ENCODE results near the gene MOV10. TPM values are rescaled to one million over a fixed set of nuclear protein-coding genes. Genes with fewer than 3 reads are reported as not detected.

The MOV10 gene
- total RNA-seq, 5 donors from 2014 or later (not counting 1 experiment from before 2014, with no cell fraction given), result 71.0 to 103 (median 86.1) TPM

DNA sequence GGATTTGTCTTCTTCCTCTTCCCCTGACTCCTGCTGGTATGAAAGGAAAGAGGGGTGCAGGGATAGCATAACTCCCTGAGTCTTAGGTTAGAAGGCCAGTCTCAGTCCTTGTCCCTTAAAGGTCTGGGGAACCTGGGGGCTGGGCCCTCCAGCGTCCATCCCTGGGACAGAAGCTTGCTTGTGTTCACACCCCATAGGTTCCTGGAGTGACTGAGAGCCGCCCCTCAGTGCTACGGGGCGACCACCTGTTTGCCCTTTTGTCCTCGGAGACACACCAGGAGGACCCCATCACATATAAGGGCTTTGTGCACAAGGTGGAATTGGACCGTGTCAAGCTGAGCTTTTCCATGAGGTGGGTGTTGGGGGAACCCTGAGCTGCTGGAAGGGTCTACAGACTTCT lies 19.4 kb downstream of the MOV10 start:
- WGBS (ENCODE audit: insufficient coverage), result 90% methylated on average over 5 of the region's 6 CpGs
- no peaks in the 10 kb centered on the region for H3K4me1 ChIP-seq (ENCODE audit: control insufficient read depth in 1 of 2, extremely low read depth in 1 of 2, insufficient read depth in 2 of 2, low read length in 2 of 2)
- no peak overlapping the region for H3K4me3 Mint-ChIP-seq
- DNase-seq (no peak), ATAC-seq (replicated peaks in 1 of 4) (no peak)
- no peak overlapping the region for H3K27ac Mint-ChIP-seq
- H3K27me3 ChIP-seq (replicated peaks in 1 of 2; ENCODE audit: control insufficient read depth in 2 of 2, extremely low read depth in 1 of 2, insufficient read depth in 2 of 2, low read length in 1 of 2), result no peaks in the 10 kb centered on the region
- no peaks in the 10 kb centered on the region for H3K9me3 Mint-ChIP-seq
- ChIA-PET CTCF (interaction anchor here in 1 of 2 donors (0.6 to 0.7 kb wide), 2 partner anchors 1255 to 1476 kb away, joined by 3 to 7 read pairs; no protein-coding TSS in a partner anchor), POLR2A (interaction anchor here (0.6 kb wide), 2 partner anchors 89 to 247 kb away, joined by 7 to 8 read pairs; no protein-coding TSS in a partner anchor)
- H3K4me1 Mint-ChIP-seq, result peaks cover 0 to 3% (median 1%) of the 10 kb centered on the region in 3 donors
- no peak overlapping the region for H3K27ac ChIP-seq (ENCODE audit: low read length)
- H3K27me3 Mint-ChIP-seq, result no peaks in the 10 kb centered on the region
- no peaks in the 10 kb centered on the region for H3K9me3 ChIP-seq
- H3K36me3 Mint-ChIP-seq, result peaks cover 44% of the 10 kb centered on the region
- peaks cover 5 to 79% of the 10 kb centered on the region in 2 donors for H3K36me3 ChIP-seq (ENCODE audit: control insufficient read depth in 2 of 2, extremely low read depth in 1 of 2, insufficient read depth in 1 of 2, low read length in 1 of 2)
- H3K4me3 ChIP-seq (ENCODE audit: control insufficient read depth in 1 of 2, extremely low read depth in 1 of 2, low read length in 1 of 2), result no peak overlapping the region

DNA sequence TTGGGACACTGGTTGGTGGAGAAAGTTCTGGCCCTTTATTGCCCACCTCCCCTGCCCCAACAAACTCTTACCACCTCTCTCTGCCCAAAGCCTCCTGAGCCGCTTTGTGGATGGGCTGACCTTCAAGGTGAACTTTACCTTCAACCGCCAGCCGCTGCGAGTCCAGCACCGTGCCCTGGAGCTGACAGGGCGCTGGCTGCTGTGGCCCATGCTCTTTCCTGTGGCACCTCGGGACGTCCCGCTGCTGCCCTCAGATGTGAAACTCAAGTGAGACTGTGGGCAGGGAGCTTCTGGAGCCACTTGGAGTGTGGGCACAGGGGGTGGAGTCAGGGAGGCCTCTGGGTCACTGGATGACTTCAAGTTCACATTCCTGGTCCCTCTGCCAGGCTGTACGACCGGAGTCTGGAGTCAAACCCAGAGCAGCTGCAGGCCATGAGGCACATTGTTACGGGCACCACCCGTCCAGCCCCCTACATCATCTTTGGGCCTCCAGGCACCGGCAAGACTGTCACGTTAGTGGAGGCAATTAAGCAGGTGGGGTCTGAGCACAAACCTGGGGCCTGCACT lies 20.0 kb downstream of the MOV10 start:
- ChIA-PET POLR2A (interaction anchor here in 1 of 2 donors (0.6 kb wide), 1 partner anchor 89 kb away, joined by 8 read pairs; no protein-coding TSS in a partner anchor), CTCF (no interaction called here)
- Histone ChIP-seq H3K9me3 (no peaks in the 10 kb centered on the region), H3K36me3 (ENCODE audit: control insufficient read depth in 2 of 2, extremely low read depth in 1 of 2, insufficient read depth in 1 of 2, low read length in 1 of 2) (peaks cover 6 to 76% of the 10 kb centered on the region in 2 donors), H3K4me3 (ENCODE audit: control insufficient read depth in 1 of 2, extremely low read depth in 1 of 2, low read length in 1 of 2) (no peak overlapping the region), H3K27ac (ENCODE audit: low read length) (no peak overlapping the region), H3K27me3 (replicated peaks in 1 of 2; ENCODE audit: control insufficient read depth in 2 of 2, extremely low read depth in 1 of 2, insufficient read depth in 2 of 2, low read length in 1 of 2) (no peaks in the 10 kb centered on the region), H3K4me1 (ENCODE audit: control insufficient read depth in 1 of 2, extremely low read depth in 1 of 2, insufficient read depth in 2 of 2, low read length in 2 of 2) (no peaks in the 10 kb centered on the region)
- Mint-ChIP-seq H3K36me3 (peaks cover 45% of the 10 kb centered on the region), H3K9me3 (no peaks in the 10 kb centered on the region), H3K4me1 (peaks cover 1 to 6% (median 2%) of the 10 kb centered on the region in 3 donors), H3K27ac (no peak overlapping the region), H3K27me3 (no peaks in the 10 kb centered on the region), H3K4me3 (no peak overlapping the region)
- DNase-seq, result no peak
- WGBS (ENCODE audit: insufficient coverage), result 94% methylated on average over 12 of the region's 15 CpGs
- no peak for ATAC-seq (replicated peaks in 1 of 4)

DNA sequence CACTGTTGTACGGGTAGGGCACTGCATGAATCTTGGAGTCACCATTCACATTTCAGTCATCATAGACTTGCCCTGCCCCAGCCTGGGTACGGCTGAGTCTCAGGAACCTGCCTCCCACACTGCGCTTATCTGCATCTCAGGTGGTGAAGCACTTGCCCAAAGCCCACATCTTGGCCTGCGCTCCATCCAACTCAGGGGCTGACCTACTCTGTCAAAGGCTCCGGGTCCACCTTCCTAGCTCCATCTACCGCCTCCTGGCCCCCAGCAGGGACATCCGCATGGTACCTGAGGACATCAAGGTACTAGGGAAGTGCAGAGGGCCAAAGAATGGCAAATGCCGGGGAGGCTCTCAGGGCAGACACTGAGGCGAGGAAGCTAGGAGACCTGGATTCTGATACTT lies 20.8 kb downstream of the MOV10 start:
- peaks cover 47% of the 10 kb centered on the region for H3K36me3 Mint-ChIP-seq
- no peak for DNase-seq
- CTCF ChIA-PET, result no interaction called here
- 97% methylated on average over 9 of the region's 9 CpGs for WGBS (ENCODE audit: insufficient coverage)
- peaks cover 6 to 77% of the 10 kb centered on the region in 2 donors for H3K36me3 ChIP-seq (ENCODE audit: control insufficient read depth in 2 of 2, extremely low read depth in 1 of 2, insufficient read depth in 1 of 2, low read length in 1 of 2)
- no peak for ATAC-seq (replicated peaks in 1 of 4)
- peaks cover 0 to 5% of the 10 kb centered on the region in 2 experiments for H3K4me1 ChIP-seq (ENCODE audit: control insufficient read depth in 1 of 2, extremely low read depth in 1 of 2, insufficient read depth in 2 of 2, low read length in 2 of 2)
- H3K27ac Mint-ChIP-seq, result no peak overlapping the region
- H3K4me3 Mint-ChIP-seq, result no peak overlapping the region
- H3K27ac ChIP-seq (ENCODE audit: low read length), result no peak overlapping the region
- POLR2A ChIA-PET, result no interaction called here
- no peaks in the 10 kb centered on the region for H3K9me3 ChIP-seq
- H3K9me3 Mint-ChIP-seq, result no peaks in the 10 kb centered on the region
- H3K27me3 ChIP-seq (replicated peaks in 1 of 2; ENCODE audit: control insufficient read depth in 2 of 2, extremely low read depth in 1 of 2, insufficient read depth in 2 of 2, low read length in 1 of 2), result no peaks in the 10 kb centered on the region
- H3K4me3 ChIP-seq (ENCODE audit: control insufficient read depth in 1 of 2, extremely low read depth in 1 of 2, low read length in 1 of 2), result no peak overlapping the region
- no peaks in the 10 kb centered on the region for H3K27me3 Mint-ChIP-seq
- H3K4me1 Mint-ChIP-seq, result peaks cover 10 to 15% (median 10%) of the 10 kb centered on the region in 3 donors

DNA sequence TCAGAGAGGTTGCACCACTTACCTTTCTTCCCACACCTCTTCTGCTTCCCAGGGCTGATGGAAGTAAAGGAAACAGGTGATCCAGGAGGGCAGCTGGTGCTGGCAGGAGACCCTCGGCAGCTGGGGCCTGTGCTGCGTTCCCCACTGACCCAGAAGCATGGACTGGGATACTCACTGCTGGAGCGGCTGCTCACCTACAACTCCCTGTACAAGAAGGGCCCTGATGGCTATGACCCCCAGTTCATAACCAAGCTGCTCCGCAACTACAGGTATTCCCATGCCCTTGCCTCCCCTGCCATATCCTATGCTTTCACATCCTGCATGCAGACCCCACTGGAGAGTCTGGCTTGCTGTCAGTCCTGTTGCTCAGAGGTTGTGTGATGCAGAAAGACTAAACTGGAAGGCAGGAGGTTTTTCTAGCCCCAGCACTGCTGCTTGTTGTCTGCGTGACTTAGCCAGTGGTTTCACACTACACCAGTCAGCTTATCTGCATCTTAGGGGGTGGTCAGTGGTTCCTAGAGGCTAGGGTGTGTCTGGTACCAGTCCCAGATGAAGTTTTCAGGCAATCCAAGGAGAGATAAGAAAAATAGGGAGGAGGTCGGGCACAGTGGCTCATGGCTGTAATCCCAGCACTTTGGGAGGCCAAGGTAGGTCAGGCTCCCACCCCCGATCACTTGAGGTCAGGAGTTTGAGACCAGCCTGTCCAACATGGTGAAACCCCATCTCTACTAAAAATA lies 22.3 kb downstream of the MOV10 start:
- ATAC-seq (replicated peaks in 1 of 4), result no peak
- H3K36me3 Mint-ChIP-seq, result peaks cover 38% of the 10 kb centered on the region
- Histone ChIP-seq H3K4me3 (ENCODE audit: control insufficient read depth in 1 of 2, extremely low read depth in 1 of 2, low read length in 1 of 2) (no peak overlapping the region), H3K36me3 (ENCODE audit: control insufficient read depth in 2 of 2, extremely low read depth in 1 of 2, insufficient read depth in 1 of 2, low read length in 1 of 2) (peaks cover 6 to 73% of the 10 kb centered on the region in 2 donors), H3K27ac (ENCODE audit: low read length) (no peak overlapping the region), H3K27me3 (replicated peaks in 1 of 2; ENCODE audit: control insufficient read depth in 2 of 2, extremely low read depth in 1 of 2, insufficient read depth in 2 of 2, low read length in 1 of 2) (no peaks in the 10 kb centered on the region), H3K4me1 (ENCODE audit: control insufficient read depth in 1 of 2, extremely low read depth in 1 of 2, insufficient read depth in 2 of 2, low read length in 2 of 2) (peaks cover 4 to 20% of the 10 kb centered on the region in 2 experiments), H3K9me3 (no peaks in the 10 kb centered on the region)
- H3K4me3 Mint-ChIP-seq, result no peak overlapping the region
- peak overlapping the region in 1 of 2 donors; percentile 29 for H3K27ac Mint-ChIP-seq
- no peak for DNase-seq
- no peaks in the 10 kb centered on the region for H3K9me3 Mint-ChIP-seq
- H3K27me3 Mint-ChIP-seq, result no peaks in the 10 kb centered on the region
- POLR2A ChIA-PET, result interaction anchor here in 1 of 2 donors (0.6 kb wide), 1 partner anchor 987 kb away, joined by 3 read pairs; no protein-coding TSS in a partner anchor
- 100% methylated on average over 1 of the region's 7 CpGs for whole genome bisulfite sequencing (ENCODE audit: insufficient coverage)
- CTCF ChIA-PET, result interaction anchor here (0.6 to 0.9 kb wide), 4 partner anchors 11 to 306 kb away, joined by 3 to 7 read pairs (median 4); no protein-coding TSS in a partner anchor
- peaks cover 23 to 29% (median 25%) of the 10 kb centered on the region in 3 donors for H3K4me1 Mint-ChIP-seq

DNA sequence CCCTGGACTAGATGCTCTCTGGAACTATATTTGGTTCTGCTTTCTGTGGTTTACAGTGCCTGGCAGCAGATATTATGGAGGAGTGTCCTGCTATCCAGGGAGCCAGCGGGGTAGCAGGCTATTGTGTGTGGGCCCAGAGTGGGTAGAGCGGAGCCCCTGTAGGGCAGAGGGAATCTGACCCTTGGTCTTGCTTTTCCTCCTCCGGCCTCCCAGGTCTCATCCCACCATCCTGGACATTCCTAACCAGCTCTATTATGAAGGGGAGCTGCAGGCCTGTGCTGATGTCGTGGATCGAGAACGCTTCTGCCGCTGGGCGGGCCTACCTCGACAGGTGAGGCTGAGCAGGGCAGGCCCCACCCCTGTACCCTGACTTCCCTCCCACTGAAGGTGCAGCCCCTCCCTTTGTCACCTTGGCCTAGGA lies 23.3 kb downstream of the MOV10 start:
- ChIA-PET CTCF (interaction anchor here (0.5 to 0.9 kb wide), 4 partner anchors 10 to 307 kb away, joined by 3 to 7 read pairs (median 4); no protein-coding TSS in a partner anchor), POLR2A (no interaction called here)
- DNase-seq (no peak), ATAC-seq (replicated peaks in 1 of 4) (no peak)
- Mint-ChIP-seq H3K27ac (peak overlapping the region in 1 of 2 donors; percentile 8), H3K36me3 (peaks cover 28% of the 10 kb centered on the region), H3K4me3 (no peak overlapping the region), H3K4me1 (peaks cover 33 to 39% (median 34%) of the 10 kb centered on the region in 3 donors), H3K9me3 (no peaks in the 10 kb centered on the region), H3K27me3 (no peaks in the 10 kb centered on the region)
- Histone ChIP-seq H3K4me3 (ENCODE audit: control insufficient read depth in 1 of 2, extremely low read depth in 1 of 2, low read length in 1 of 2) (no peak overlapping the region), H3K36me3 (ENCODE audit: control insufficient read depth in 2 of 2, extremely low read depth in 1 of 2, insufficient read depth in 1 of 2, low read length in 1 of 2) (peaks cover 6 to 63% of the 10 kb centered on the region in 2 donors), H3K27me3 (replicated peaks in 1 of 2; ENCODE audit: control insufficient read depth in 2 of 2, extremely low read depth in 1 of 2, insufficient read depth in 2 of 2, low read length in 1 of 2) (no peaks in the 10 kb centered on the region), H3K4me1 (ENCODE audit: control insufficient read depth in 1 of 2, extremely low read depth in 1 of 2, insufficient read depth in 2 of 2, low read length in 2 of 2) (peaks cover 4 to 25% of the 10 kb centered on the region in 2 experiments), H3K27ac (ENCODE audit: low read length) (no peak overlapping the region), H3K9me3 (no peaks in the 10 kb centered on the region)
- 100% methylated on average over 1 of the region's 9 CpGs for WGBS (ENCODE audit: insufficient coverage)

Measured in T-cell (primary cell).